Measurements from ENCODE around the gene COG2. TPM values are rescaled to one million over a fixed set of nuclear protein-coding genes. Genes with fewer than 3 reads are reported as not detected.

COG2 gene
- total and polyA plus RNA-seq, 2 of the 13 experiments (the other 11 are each of a cell fraction or from before 2014, with no cell fraction given): 16.8 to 36.3 TPM

DNA sequence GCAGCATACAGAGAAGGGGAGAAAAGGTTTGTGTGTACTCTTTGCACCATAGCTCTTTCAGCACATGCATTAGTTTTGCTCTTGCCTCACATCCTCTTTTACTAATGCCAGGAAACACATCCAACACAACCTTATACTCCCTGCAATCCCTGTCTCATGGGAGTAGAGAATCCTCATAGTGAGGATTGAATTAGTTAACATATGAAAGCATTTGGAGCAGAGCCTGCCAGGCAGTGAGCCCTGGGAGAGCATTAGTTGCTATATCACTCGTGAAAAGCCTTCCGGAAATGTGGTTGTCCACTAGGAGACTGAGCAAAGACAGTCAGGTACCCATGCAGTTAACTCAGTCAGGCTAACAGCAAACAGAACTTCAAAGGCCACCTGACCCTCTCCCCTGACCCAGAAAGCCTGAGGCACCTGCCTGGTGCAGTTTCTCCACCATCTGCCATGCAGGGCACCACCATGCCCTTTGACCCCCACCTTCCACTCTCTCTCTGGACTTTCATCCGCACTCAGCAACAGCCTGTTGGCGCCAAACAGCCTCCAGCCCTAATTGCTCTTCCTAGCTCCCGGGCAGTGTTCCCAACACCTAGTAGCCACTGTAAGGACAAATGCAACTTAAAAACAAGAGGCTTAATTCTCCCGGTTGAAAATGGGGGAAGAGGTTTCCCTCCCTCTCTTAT lies 86.6 kb downstream of the COG2 start (continued):
- TF ChIP-seq, protein P1, sequence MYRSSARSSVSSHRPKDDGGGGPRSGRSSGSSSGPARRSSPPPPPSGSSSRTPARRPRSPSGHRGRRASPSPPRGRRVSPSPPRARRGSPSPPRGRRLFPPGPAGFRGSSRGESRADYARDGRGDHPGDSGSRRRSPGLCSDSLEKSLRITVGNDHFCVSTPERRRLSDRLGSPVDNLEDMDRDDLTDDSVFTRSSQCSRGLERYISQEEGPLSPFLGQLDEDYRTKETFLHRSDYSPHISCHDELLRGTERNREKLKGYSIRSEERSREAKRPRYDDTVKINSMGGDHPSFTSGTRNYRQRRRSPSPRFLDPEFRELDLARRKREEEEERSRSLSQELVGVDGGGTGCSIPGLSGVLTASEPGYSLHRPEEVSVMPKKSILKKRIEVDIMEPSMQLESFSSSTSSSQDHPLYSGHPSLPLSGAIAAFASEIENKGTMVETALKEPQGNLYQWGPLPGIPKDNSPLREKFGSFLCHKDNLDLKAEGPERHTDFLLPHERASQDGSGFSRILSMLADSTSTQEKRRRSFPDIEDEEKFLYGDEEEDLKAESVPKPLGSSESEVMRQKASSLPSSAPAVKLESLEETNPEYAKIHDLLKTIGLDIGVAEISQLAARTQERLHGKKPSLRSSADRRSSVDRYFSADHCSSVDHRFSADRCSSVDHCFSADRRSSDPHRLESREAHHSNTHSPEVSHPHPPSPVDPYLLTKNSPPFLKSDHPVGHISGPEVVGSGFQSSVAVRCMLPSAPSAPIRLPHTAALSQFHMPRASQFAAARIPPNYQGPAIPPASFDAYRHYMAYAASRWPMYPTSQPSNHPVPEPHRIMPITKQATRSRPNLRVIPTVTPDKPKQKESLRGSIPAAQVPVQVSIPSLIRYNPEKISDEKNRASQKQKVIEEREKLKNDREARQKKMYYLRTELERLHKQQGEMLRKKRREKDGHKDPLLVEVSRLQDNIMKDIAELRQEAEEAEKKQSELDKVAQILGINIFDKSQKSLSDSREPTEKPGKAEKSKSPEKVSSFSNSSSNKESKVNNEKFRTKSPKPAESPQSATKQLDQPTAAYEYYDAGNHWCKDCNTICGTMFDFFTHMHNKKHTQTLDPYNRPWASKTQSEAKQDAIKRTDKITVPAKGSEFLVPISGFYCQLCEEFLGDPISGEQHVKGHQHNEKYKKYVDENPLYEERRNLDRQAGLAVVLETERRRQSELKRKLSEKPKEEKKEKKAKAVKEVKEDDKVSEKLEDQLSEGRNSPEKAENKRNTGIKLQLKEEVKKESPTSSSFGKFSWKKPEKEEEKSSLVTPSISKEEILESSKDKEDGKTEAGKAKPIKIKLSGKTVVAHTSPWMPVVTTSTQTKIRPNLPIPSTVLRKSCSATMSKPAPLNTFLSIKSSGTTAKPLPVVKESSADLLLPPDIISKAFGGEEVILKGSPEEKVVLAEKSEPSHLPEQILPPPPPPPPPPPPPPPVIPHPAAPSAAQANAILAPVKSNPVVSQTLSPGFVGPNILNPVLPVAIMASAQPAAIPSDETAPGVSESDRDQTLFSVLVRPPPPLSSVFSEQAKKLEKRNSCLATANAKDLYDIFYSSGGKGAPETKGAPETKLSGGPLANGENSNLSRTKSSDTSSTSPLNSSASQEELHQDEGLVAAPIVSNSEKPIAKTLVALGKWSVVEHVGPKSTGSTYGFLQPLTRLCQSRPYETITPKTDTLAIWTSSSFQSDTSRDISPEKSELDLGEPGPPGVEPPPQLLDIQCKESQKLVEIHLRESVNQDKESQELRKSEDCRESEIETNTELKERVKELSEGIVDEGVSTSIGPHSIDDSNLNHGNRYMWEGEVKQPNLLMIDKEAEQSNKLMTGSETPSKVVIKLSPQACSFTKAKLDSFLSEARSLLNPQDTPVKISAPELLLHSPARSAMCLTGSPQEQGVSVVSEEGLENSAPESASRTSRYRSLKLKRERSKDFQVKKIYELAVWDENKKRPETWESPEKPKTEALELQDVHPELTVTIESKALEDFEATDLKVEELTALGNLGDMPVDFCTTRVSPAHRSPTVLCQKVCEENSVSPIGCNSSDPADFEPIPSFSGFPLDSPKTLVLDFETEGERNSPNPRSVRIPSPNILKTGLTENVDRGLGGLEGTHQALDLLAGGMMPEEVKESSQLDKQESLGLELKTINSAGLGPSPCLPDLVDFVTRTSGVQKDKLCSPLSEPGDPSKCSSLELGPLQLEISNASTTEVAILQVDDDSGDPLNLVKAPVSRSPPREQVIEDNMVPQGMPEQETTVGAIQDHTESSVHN (CRISPR knock-in tag; IDR thresholded peaks at IDR 0.05): peak; percentile 95; the same call in 1 of the 2 replicates
- TF ChIP-seq, protein P2, sequence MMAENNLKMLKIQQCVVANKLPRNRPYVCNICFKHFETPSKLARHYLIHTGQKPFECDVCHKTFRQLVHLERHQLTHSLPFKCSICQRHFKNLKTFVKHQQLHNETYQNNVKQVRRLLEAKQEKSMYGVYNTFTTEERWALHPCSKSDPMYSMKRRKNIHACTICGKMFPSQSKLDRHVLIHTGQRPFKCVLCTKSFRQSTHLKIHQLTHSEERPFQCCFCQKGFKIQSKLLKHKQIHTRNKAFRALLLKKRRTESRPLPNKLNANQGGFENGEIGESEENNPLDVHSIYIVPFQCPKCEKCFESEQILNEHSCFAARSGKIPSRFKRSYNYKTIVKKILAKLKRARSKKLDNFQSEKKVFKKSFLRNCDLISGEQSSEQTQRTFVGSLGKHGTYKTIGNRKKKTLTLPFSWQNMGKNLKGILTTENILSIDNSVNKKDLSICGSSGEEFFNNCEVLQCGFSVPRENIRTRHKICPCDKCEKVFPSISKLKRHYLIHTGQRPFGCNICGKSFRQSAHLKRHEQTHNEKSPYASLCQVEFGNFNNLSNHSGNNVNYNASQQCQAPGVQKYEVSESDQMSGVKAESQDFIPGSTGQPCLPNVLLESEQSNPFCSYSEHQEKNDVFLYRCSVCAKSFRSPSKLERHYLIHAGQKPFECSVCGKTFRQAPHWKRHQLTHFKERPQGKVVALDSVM (CRISPR knock-in tag; IDR thresholded peaks at IDR 0.05): 0 out of 2 replicates have a peak, but pooled peaks have one; percentile 22
- TF ChIP-seq ZNF234 (CRISPR knock-in tag; conservative IDR thresholded peaks at IDR 0.05) (no peak), ZNF282 (IDR thresholded peaks at IDR 0.05; ENCODE audit: partially characterized antibody) (no peak), NCOR1 (IDR thresholded peaks at IDR 0.05; ENCODE audit: borderline replicate concordance, low read length) (peak; percentile 99), EEA1 (CRISPR knock-in tag; IDR thresholded peaks at IDR 0.05; ENCODE audit: borderline replicate concordance) (no peak), NFIB (CRISPR knock-in tag; IDR thresholded peaks at IDR 0.05; ENCODE audit: borderline replicate concordance) (no peak), KDM1A (CRISPR knock-in tag; IDR thresholded peaks at IDR 0.05) (peak; percentile 90), NFE2L1 (CRISPR knock-in tag; IDR thresholded peaks at IDR 0.05; ENCODE audit: borderline replicate concordance) (no peak), SKI (IDR thresholded peaks at IDR 0.05; ENCODE audit: partially characterized antibody) (peak; percentile 91)
- TF ChIP-seq, protein P3, sequence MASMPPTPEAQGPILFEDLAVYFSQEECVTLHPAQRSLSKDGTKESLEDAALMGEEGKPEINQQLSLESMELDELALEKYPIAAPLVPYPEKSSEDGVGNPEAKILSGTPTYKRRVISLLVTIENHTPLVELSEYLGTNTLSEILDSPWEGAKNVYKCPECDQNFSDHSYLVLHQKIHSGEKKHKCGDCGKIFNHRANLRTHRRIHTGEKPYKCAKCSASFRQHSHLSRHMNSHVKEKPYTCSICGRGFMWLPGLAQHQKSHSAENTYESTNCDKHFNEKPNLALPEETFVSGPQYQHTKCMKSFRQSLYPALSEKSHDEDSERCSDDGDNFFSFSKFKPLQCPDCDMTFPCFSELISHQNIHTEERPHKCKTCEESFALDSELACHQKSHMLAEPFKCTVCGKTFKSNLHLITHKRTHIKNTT (CRISPR knock-in tag; IDR thresholded peaks at IDR 0.05): no peak
- TF ChIP-seq, protein P4, sequence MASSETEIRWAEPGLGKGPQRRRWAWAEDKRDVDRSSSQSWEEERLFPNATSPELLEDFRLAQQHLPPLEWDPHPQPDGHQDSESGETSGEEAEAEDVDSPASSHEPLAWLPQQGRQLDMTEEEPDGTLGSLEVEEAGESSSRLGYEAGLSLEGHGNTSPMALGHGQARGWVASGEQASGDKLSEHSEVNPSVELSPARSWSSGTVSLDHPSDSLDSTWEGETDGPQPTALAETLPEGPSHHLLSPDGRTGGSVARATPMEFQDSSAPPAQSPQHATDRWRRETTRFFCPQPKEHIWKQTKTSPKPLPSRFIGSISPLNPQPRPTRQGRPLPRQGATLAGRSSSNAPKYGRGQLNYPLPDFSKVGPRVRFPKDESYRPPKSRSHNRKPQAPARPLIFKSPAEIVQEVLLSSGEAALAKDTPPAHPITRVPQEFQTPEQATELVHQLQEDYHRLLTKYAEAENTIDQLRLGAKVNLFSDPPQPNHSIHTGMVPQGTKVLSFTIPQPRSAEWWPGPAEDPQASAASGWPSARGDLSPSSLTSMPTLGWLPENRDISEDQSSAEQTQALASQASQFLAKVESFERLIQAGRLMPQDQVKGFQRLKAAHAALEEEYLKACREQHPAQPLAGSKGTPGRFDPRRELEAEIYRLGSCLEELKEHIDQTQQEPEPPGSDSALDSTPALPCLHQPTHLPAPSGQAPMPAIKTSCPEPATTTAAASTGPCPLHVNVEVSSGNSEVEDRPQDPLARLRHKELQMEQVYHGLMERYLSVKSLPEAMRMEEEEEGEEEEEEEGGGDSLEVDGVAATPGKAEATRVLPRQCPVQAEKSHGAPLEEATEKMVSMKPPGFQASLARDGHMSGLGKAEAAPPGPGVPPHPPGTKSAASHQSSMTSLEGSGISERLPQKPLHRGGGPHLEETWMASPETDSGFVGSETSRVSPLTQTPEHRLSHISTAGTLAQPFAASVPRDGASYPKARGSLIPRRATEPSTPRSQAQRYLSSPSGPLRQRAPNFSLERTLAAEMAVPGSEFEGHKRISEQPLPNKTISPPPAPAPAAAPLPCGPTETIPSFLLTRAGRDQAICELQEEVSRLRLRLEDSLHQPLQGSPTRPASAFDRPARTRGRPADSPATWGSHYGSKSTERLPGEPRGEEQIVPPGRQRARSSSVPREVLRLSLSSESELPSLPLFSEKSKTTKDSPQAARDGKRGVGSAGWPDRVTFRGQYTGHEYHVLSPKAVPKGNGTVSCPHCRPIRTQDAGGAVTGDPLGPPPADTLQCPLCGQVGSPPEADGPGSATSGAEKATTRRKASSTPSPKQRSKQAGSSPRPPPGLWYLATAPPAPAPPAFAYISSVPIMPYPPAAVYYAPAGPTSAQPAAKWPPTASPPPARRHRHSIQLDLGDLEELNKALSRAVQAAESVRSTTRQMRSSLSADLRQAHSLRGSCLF (CRISPR knock-in tag; IDR thresholded peaks at IDR 0.05; ENCODE audit: borderline replicate concordance): no peak
